NCI-H2196 treated with DMSO at 0.1 percent for 48 hours (cell line): Measurements from ENCODE around the gene TNFSF13.

ENCODE experiments used
- DNase-seq: peaks from one replicate; lab custom pipeline; 2025; ENCODE audit not compliant: unreplicated experiment; lab: John Stamatoyannopoulos, UW

Gene TNFSF13

DNA sequence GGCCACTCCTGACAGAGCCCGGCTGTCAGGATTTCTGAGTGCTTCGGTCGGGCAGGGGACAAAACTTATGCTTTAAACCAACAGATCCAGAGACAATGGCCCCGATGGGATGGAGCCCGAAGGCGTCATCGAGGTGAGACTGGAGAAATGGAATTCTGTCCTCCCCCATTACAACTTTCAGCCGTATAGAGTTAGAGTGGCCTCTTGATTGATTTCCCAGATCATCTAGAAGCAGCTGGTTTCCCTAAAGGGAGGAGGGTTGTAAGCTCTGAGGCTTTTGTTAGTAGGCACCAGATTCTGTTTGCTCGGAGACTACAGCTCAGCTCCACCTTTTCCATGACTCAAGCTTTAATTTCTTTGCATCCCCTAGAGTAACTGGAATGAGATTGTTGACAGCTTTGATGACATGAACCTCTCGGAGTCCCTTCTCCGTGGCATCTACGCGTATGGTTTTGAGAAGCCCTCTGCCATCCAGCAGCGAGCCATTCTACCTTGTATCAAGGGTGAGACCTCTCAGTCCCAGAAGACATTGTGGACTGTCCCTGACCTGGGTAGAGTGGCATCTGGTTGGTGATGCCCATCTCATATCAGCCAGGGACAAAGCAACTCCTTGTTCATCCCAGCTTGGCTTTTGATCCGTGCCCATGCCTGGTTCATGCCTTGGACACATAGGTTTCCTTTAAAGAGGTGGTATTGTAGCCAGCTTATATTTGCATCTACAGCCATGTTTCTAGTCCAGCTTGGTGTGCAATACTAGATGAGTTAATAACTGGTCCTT is 15.8 kb downstream of the TNFSF13 start:
- no peak for DNase-seq

DNA sequence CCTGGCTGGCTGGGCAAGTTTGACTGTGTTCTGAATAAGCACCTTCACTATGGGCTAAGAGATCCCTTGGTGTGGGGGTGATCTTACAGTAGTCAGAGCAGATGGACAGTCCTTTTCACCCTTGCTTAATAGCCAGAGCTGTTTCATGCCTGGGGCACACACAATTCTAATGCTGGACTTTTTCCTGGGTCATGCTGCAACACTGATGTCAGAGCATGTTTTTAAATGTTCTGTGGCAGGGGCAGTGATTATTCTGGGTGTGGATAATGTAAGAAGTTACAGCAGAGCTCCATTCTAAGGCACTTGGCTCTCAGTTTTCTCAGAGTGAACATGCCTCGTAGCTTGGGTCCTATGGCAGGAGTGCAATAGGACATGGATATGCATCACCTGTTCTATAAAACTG is 16.9 kb downstream of the TNFSF13 start:
- no peak for DNase-seq

- no peak for DNase-seq
These were observed 17.4 kb downstream of the TNFSF13 start for GRCh38 chr17:7575959-7576358.

GRCh38 chr17:7576432-7576937 is 17.9 kb downstream of the TNFSF13 start:
- no peak for DNase-seq

- DNase-seq: no peak
These were observed 19.0 kb downstream of the TNFSF13 start for GRCh38 chr17:7577327-7578199.

DNA sequence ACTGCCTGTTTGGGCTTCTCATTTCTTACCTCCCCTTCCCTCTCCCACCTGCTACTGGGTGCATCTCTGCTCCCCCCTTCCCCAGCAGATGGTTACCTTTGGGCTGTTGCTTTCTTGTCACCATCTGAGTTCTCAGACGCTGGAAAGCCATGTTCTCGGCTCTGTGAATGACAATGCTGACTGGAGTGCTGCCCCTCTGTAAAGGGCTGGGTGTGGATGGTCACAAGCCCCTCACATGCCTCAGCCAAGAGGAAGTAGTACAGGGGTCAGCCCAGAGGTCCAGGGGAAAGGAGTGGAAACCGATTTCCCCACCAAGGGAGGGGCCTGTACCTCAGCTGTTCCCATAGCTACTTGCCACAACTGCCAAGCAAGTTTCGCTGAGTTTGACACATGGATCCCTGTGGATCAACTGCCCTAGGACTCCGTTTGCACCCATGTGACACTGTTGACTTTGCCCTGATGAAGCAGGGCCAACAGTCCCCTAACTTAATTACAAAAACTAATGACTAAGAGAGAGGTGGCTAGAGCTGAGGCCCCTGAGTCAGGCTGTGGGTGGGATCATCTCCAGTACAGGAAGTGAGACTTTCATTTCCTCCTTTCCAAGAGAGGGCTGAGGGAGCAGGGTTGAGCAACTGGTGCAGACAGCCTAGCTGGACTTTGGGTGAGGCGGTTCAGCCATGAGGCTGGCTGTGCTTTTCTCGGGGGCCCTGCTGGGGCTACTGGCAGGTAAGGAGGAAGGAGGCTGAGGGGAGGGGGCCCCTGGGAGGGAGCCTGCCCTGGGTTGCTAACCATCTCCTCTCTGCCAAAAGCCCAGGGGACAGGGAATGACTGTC is 20.7 kb downstream of the TNFSF13 start, which contains the start of gene CD68:
CD68 (plus strand) TSS at position 638 of the 833 bp plus-strand sequence; CDS start at position 678, 40 bp downstream.
- DNase-seq: no peak

- no peak for DNase-seq
These were observed 21.5 kb downstream of the TNFSF13 start for GRCh38 chr17:7579834-7580603.

- DNase-seq: no peak
These were observed 22.3 kb downstream of the TNFSF13 start for GRCh38 chr17:7580604-7581575.

DNA sequence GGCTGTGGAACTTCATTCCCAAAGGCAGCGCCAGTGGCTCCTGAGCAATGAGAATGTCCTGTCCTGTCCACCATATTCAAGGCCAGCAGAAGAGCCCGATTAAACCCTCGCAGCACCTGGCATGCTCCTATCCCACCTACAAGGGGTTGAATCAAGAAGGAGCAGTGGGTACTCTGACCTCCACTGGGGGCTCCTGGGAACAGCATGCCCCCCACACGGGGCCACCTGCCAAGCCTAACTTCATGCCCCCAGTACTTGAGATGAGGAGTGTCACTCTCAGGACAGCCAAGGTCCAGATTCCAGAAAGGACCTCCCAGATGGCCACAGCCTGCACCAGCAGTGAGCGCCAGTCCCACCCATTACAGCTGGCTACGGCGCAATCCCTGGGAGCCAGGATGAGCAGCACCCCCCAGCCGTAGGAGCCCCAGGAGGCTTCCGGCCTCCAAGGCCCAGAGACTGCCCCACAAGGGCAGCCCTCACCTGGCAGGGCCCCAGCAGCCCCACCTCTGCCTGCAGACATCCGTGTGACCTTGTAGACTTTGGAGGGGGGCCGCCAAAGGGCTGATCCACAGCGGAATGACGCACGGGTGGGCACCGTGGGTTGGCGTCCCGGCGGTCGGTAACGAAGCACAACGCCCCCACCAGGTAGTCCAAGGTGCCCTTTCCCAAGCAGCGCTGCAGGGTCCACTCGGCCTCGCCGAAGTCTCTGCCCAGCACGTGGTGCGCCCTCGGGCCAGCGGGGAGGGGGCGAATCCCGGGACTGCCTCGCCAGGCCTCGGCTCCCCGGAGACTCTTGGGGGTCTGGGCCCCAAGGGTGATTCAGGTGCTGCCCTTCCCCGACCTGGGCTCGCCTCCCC is 24.1 kb downstream of the TNFSF13 start:
- DNase-seq: no peak

- DNase-seq: peak; percentile 88
These were observed 24.9 kb downstream of the TNFSF13 start, which contains the start of gene MPDU1 for GRCh38 chr17:7583253-7584109. Gene MPDU1 (plus strand): TSS chr17:7583852. CDS start chr17:7583863, 11 bp downstream.

DNA sequence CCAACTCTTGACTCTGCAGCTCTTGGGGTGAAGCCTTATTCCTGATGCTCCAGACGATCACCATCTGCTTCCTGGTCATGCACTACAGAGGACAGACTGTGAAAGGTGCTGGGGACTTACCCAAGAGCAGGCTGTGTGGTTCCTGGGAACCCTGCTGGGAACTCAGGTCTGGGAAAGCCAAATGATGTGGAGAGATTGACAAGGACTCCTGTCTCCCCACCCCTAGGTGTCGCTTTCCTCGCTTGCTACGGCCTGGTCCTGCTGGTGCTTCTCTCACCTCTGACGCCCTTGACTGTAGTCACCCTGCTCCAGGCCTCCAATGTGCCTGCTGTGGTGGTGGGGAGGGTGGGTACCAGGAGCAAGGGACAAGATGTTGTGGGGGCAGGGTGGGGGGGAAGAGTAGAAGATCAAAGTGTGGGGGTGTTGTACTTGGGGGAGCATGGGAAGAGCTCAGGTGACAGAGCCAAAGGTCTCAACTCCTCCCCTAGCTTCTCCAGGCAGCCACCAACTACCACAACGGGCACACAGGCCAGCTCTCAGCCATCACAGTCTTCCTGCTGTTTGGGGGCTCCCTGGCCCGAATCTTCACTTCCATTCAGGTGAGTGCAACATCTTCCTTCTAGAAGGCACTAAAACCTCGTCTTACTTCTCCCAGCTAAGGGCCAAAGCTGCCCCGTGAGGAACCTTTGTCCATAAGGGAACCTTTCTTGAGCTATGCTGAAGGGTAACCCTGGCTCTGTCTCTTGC is 28.3 kb downstream of the TNFSF13 start:
- DNase-seq: no peak

- DNase-seq: no peak
These were observed 29.0 kb downstream of the TNFSF13 start for GRCh38 chr17:7587420-7588151.

GRCh38 chr17:7588553-7589203 is 30.1 kb downstream of the TNFSF13 start:
- no peak for DNase-seq

DNA sequence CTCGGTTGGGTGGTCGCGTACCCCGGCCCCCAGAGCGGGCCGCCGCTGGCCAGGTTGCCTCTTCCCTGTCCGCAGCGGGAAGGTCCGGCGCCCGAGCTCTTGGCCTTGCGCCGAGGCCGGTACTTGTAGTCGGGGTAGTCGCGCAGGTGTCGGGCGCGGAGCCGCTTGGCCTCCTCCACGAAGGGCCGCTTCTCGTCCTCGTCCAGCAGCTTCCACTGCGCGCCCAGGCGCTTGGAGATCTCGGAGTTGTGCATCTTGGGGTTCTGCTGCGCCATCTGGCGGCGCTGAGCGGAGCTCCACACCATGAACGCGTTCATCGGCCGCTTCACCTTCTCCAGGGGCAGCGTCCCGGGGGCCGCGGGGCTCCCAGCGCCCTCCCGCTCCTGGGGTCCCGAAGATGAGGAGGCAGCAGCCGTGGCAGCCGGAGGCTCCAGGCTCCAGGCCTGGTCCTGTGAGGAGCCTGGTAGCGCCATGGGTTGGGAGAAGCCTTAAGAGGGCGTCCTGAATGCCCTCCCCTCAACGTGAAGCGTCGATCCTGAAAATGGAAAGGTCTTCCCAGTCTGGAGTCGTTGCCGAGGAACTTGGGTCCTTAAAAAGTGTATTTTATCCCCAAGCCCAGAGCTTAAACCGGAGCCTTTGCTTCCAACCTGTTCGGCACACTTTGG is 30.8 kb downstream of the TNFSF13 start:
- no peak for DNase-seq
